ENCODE data around the gene MTRR.

Gene MTRR

DNA sequence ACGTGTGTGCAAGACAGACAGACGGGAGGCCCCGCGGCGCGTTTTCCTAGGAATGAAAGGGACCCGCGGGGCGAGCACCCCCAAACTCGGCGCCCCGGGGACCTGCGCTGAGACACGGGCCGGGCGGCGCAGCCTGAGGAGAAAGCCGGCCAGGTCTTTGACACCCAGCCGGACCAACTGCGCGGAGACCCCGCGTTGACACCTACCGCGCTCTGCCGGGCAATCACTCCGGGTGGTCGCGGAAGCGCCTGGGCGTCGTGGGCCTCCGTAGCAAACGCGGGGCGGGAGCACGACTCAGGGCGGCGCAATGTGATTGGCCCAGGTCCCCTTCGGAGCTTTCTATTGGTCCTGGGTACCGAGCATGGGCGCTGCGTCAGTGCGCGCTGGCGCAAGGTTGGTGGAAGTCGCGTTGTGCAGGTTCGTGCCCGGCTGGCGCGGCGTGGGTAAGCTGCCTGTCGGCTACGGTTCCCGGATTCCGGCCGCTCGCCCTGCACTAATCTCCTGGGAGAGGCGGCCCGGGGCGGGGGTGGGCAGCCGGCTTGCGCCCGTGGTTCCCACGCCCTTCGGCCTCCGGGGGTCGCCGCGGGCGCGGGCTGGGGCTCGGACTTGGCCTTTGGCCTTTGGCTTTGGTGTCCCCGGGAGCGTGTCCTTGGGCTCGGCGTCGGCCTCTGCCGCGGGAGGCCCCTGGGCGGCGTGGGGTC, at the start of gene MTRR, which contains the start of gene FASTKD3:
Gene MTRR (plus strand): TSS at position 376 of the 701 bp plus-strand sequence. CDS start 1,647 bp downstream, outside the sequence.
Gene FASTKD3 (minus strand): TSS at position 259 of the 701 bp plus-strand sequence. CDS start 948 bp downstream, outside the sequence.
- DNase-seq: peak; percentile 84

GRCh38 chr5:7822449-7822848, 46.5 kb upstream of the MTRR start:
- no peak for DNase-seq

DNA sequence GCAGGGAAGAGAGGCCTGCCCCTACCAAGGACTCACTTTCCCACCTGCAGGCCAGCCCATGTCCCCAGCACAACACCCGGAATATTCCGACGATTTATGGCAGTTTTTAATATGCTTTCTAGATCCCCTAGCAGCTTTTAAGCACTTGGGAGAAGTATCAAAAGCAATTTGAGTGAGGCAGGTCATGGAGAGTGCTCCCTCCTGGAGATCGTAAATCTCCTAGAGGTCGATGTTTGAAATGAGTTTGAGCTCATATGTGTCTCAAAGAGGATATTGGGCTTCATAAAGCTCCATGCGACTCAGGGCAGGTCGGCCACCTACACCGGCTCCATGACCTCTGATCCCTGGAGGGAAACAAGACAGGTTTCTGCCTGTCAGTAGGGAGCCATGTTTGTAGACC, 45.4 kb upstream of the MTRR start:
- DNase-seq: peak; percentile 37

DNA sequence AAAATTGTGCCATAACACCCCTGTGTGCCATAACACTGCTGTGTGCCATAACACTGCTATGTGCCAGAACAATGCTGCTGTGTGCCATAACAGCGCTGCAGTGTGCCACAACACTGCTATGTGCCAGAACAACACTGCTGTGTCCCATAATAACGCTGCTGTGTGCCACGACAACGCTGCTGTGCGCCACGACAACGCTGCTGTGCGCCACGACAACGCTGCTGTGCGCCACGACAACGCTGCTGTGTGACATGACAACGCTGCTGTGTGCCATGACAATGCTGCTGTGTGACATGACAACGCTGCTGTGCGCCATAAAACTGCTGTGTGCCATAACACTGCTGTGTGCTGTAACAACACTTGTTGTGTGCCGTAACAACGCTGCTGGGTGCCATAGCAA, 44.0 kb upstream of the MTRR start:
- no peak for DNase-seq

- no peak for DNase-seq
Observed at GRCh38 chr5:7825630-7826029, 43.3 kb upstream of the MTRR start.

DNA sequence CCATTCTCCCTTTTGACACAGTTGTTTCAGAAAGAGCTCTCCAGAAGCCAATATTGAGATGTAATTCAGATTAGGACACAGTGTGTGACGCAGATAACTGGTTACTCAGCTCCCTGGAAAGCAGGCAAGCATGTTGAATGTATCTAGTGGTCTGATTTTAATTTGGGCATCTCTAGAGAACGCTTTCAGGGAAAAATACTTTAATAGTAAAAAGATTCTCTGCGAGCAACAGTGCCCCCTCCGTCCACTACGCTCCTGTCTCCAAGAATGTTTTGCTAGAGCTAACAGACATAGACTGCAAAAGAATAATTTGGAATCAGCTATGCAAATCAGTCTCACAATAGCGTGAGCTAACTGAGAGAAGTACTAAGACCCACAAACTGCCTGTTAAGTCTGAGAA, 41.3 kb upstream of the MTRR start:
- DNase-seq: no peak

DNA sequence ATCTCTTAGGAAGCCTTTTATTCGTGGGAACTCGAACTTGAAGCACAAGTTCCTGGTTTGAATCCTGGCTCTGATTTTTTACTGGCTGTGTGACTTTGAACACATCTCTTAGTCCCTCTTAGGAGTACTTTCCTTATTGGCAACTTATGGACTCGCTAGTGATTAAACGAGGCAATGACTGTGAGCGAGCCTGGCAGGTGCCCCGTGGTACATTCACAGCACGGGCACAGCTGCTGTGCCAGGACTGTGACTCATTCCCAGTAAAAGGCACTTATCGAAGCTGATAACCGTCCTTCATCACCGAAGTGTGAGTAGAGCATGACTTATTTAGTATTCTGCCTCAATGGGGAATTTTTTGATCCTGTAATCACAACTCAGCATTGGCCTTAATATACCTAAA, 40.7 kb upstream of the MTRR start:
- no peak for DNase-seq

DNA sequence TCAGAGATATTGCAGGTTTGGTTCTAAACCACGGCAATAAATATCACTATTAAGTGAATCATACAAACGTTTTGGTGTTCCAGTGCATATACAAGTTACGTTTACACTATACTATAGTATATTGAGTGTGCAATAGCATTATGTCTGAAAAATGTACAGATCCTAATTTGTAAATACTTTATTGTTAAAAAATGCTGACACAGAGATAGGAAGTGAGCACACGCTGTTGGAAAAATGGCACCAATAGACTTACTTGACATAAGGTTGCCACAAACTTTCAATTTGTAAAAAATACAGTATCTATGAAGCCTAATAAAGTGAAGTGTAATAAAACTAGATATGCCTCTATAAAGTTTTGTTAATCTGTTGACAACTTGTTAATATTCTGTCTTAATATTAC, 34.0 kb upstream of the MTRR start:
- no peak for DNase-seq

GRCh38 chr5:7837403-7837802, 31.5 kb upstream of the MTRR start:
- no peak for DNase-seq

DNA sequence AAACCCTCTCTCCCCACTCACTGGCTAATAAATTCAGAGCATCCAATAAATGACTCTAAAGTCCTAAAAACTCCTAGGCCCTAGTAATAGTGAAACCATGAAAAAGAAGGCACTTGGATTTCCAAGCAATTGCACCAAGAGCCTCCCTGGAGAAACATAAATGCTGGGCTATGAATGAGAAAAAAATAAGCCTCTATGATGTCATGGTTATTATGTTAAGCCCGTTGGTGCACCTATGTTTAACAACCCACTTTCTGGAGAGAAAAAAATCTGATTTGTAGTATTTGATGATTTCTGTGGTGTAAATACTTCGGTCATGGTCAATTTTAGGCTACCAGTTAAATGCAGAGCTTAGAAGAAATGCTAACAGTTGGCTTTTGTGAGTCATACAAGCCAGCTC, 26.4 kb upstream of the MTRR start:
- DNase-seq: no peak

- DNase-seq: no peak
Observed at GRCh38 chr5:7844901-7845300, 24.0 kb upstream of the MTRR start.

DNA sequence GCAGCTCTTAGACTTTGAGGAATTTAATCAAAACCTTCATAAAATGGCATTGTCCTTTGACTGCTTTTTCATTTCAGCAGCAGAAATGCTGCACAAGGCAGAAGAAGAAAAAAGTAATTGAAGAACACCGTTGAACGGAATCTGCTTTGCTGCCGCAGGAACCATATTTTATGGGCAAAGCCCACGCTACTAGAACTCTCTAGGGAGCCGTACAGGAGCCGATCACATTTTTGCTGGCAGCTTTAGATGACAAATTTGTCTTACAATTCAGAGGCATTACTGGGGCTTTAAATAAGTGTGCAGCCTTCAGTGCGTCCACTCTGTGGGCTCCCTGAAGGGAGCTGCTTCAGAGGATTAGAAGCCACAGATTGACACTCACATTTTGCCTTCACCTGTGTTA, 23.4 kb upstream of the MTRR start:
- no peak for DNase-seq

DNA sequence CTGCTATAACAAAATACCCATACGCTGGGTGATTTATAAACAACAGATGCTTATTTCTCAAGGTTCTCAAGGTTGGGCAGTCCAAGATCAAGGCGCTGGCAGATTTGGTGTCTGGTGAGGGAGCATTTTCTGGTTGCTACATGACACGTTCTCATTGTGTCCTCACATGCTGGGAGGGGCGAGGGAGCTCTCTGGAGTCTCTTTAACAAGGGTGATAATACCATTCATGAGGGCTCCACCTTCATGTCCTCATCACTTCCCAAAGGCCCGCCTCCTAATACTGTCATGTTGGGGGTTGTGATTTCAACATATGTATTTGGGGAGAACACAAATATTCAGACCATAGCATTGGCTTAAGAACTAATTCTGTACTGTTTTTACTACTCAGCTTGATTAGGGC, 22.6 kb upstream of the MTRR start:
- DNase-seq: no peak

- DNase-seq: no peak
Observed at GRCh38 chr5:7848296-7848695, 20.7 kb upstream of the MTRR start.

DNA sequence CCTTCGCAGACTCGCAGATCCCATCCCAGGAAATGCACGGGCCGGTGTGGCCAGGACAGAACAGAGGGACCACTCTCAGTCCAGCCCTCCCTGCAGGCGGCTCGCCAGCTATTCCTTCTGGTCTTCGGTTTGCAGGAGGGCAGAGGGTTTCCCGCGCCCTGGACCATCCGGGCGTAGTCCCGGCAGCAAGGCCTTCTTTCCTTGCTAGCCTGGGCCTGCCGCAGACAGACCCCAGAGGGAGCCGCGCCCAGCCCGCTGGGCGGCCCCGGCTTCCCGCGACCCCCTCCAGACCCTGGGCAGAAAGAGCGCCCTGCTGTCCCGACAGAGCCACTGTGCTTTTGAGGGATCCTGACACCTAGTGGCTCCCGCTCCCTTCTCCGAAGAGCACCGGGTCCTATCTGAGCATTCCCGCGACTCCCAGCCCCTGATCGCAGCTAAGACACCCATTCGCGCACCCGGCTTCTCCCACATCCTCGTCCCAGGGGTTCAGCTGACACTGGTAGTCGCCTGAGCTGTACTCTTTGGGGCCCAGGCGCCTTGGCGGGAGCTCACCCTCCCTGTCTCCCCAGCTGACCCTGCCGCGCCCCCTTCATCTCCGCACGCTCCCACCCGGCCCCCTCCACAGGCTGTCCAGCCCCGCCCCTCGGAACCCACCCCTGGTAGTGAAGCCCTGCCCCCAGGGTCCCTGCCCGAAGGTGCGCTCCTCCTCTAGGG, 19.1 kb upstream of the MTRR start:
- no peak for DNase-seq

GRCh38 chr5:7850395-7851239, 18.3 kb upstream of the MTRR start, which contains the start of gene CFAP90:
CFAP90 (minus strand) TSS chr5:7851133; CDS start chr5:7851021, 112 bp downstream.
- DNase-seq: no peak

DNA sequence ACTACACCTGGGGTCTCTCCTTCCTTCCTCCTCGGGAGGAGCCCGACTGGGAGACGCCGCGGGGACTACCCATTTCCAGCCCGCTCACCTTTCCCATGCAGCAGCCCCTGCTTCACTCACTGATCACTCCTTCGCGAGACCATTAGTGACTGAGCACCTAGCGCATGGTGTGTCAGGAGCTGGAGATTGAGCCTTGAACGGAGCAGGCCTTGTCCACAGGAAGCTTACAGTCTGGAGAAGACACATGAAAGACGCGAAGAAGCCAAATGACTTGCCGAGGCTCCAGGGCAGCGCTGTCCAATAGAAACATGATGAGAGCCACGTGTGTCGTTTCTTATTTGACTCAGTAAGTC, 17.7 kb upstream of the MTRR start:
- no peak for DNase-seq

GRCh38 chr5:7851617-7852289, 17.2 kb upstream of the MTRR start:
- DNase-seq: no peak

DNA sequence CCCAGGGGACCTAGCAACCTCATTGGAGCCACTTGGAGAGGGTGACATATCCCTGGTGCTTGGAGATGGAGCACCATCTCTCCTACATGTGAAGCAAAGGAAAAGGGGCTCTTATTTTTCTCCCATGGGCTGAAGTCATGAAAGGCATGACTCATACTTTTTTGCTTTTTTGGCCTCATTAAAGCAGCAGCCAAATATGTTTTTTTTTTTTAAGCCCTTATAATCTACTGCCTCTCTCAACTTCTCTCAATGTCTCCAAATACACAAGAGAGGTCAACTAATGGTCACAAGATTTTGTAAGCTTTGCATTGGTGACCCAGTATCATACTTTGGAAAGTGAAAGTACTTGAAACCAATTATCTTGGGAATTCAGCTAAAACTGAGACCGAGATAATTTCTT, 16.4 kb upstream of the MTRR start:
- no peak for DNase-seq

DNA sequence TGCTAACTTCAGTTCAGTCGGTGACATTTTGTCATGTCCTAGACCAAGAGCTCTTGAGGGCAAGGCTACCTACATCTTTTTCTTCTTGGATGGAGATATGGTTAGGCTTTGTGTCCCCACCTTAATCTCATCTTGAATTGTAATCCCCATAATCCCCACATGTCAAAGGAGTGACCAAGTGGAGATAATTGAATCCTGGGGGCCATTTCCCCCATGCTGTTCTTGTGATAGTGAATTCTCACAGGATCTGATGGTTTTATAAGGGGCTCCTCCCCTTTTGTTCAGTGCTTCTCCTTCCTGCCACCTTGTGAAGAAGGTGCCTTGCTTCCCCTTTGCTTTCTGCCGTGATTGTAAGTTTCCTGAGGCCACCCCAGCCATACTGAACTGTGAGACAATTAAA, 16.0 kb upstream of the MTRR start:
- no peak for DNase-seq

GRCh38 chr5:7855611-7856010, 13.3 kb upstream of the MTRR start:
- DNase-seq: no peak

DNA sequence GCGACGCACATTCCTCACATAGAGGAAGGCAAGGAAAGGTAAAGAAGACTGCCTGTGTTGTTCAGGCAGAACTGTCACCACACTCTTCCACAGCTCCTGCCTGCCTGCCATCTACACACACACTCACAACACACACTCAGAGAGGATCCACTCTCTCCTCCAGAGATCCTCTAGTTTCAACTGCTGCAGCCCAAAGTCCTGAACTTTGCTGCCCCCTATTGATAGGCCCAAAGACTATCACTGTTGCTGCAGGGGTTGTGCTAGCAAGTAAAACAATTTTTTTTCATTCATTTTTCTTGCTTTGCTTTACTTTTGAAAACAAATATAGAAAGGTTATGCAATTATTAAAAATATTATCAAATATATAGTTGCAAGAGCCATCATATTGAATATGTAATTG, 12.1 kb upstream of the MTRR start:
- peak; percentile 17 for DNase-seq

- no peak for DNase-seq
Observed at GRCh38 chr5:7857361-7857760, 11.6 kb upstream of the MTRR start.
